HCT116 (cell line): ENCODE measurements around the gene SSR1. TPM values are rescaled to one million over a fixed set of nuclear protein-coding genes. Genes with fewer than 3 reads are reported as not detected.
"Not testable (repeated sequence)": the region's sequence is repeated elsewhere in the genome, so short reads cannot be mapped to it uniquely, and the experiment has no call there.

Experiments
- ATAC-seq: fragments of 200-7000 bp; cut with Tn5 transposase; 2 replicates; pipeline ENCODE4 v1.9.1; 2020; ENCODE audit warnings: mild to moderate bottlenecking, moderate library complexity
- BruUV-seq: library from RNA; stranded (reverse); fragments of 400-500 nt; replicated peaks from 2 replicates; lab custom pipeline; 2021; lab: Mats Ljungman, UMichigan
- CTCF ChIA-PET: fragments of 300-600 bp; sonication (Branson Sonifier 250); formaldehyde crosslinking; loops from one replicate; lab custom pipeline; 2021; ENCODE audit warnings: antibody characterized with exemption; lab: Charles Lee
- POLR2A ChIA-PET: fragments of 300-600, 350-600 bp; sonication (Branson Sonifier 250); formaldehyde crosslinking; loops from one replicate; lab custom pipeline; 2021; ENCODE audit warnings: antibody characterized with exemption; lab: Charles Lee
- RAD21 ChIA-PET, 2 experiments: fragments of 300-600 bp; sonication (Branson Sonifier 250); formaldehyde crosslinking; loops; one replicate each; lab custom pipeline; 2023; ENCODE audit warnings: low total read pairs in 2 of 2; ENCODE audit not compliant: uncharacterized antibody in 2 of 2, unreplicated experiment in 2 of 2, low non-redundant PET in 1 of 2; lab: Charles Lee
- DNase-seq: peaks from one replicate; pipeline ENCODE4 v3.0.0-alpha.2; 2010; ENCODE audit warnings: low read depth, low spot score
- H2AFZ ChIP-seq: fragments of 200-600 bp; shearing (Covaris generic), sonication (generic); 2 replicates; pipeline ENCODE4 v1.6.1; 2017; ENCODE audit warnings: low read depth, mixed run types, mixed read lengths, antibody characterized with exemption, low read length; ENCODE audit not compliant: poor library complexity, severe bottlenecking
- H3K27ac ChIP-seq: 2 replicates; pipeline ENCODE4 v1.5.1; 2012; ENCODE audit warnings: low read depth, low read length
- H3K27me3 ChIP-seq: fragments of 200-600 bp; sonication (generic); 2 replicates; pipeline ENCODE4 v1.6.1; 2016; ENCODE audit warnings: mixed run types, low read length, mixed read lengths; ENCODE audit not compliant: insufficient read depth
- H3K36me3 ChIP-seq, 2 experiments: fragments of 200-500 bp in 1 of 2; fragments of 200-600 bp in 1 of 2; sonication (Bioruptor generic) in 1 of 2; sonication (generic) in 1 of 2; 2 replicates each; pipeline versions ENCODE4 v1.5.1 to v1.6.1; 2014 to 2016; ENCODE audit warnings: low read length in 2 of 2, inconsistent platforms in 1 of 2, mixed read lengths in 1 of 2, mixed run types in 1 of 2; ENCODE audit not compliant: insufficient read depth in 2 of 2, control insufficient read depth in 1 of 2
- H3K4me1 ChIP-seq, 2 experiments: fragments of 200-600 bp in 1 of 2; sonication (generic) in 1 of 2; 2 replicates each; pipeline versions ENCODE4 v1.5.1 to v1.6.1; 2012 to 2017; ENCODE audit warnings: low read length in 2 of 2, inconsistent platforms in 1 of 2, mild to moderate bottlenecking in 1 of 2, mixed read lengths in 1 of 2, mixed run types in 1 of 2, moderate library complexity in 1 of 2; ENCODE audit not compliant: insufficient read depth in 2 of 2, control insufficient read depth in 1 of 2
- H3K4me2 ChIP-seq: fragments of 200-600 bp; sonication (generic); 2 replicates; pipeline ENCODE4 v1.6.1; 2017; ENCODE audit warnings: mixed run types, low read length, mixed read lengths
- H3K4me3 ChIP-seq, 2 experiments: fragments of 200-600 bp in 1 of 2; sonication (generic) in 1 of 2; replicated peaks in 1 of 2; 2 replicates each; pipeline ENCODE4 v1.5.1; 2011 to 2016; ENCODE audit warnings: low read length in 2 of 2, control low read depth in 1 of 2, low read depth in 1 of 2, mild to moderate bottlenecking in 1 of 2, mixed read lengths in 1 of 2, mixed run types in 1 of 2
- H3K79me2 ChIP-seq: fragments of 200-600 bp; sonication (generic); 2 replicates; pipeline ENCODE4 v1.6.1; 2017; ENCODE audit warnings: mild to moderate bottlenecking, mixed run types, low read length, moderate library complexity, mixed read lengths; ENCODE audit not compliant: insufficient read depth
- H3K9ac ChIP-seq: fragments of 200-600 bp; sonication (generic); 2 replicates; pipeline ENCODE4 v1.6.1; 2016; ENCODE audit warnings: low read length, mixed read lengths
- H3K9me2 ChIP-seq: fragments of 200-600 bp; sonication (generic), shearing (Covaris generic); 2 replicates; pipeline ENCODE4 v1.6.1; 2017; ENCODE audit warnings: mixed run types, mild to moderate bottlenecking, moderate library complexity; ENCODE audit not compliant: insufficient read depth
- H3K9me3 ChIP-seq, 2 experiments: fragments of 200-500 bp in 1 of 2; fragments of 200-600 bp in 1 of 2; sonication (Bioruptor generic) in 1 of 2; sonication (generic) in 1 of 2; 2 replicates each; pipeline ENCODE4 v1.6.1; 2014 to 2017; ENCODE audit warnings: low read length in 2 of 2, mixed read lengths in 2 of 2, inconsistent platforms in 1 of 2, low read depth in 1 of 2, mild to moderate bottlenecking in 1 of 2, mixed run types in 1 of 2, moderate library complexity in 1 of 2; ENCODE audit not compliant: control insufficient read depth in 1 of 2, insufficient read depth in 1 of 2
- H4K20me1 ChIP-seq: fragments of 200-600 bp; sonication (generic), shearing (Covaris generic); 2 replicates; pipeline ENCODE4 v1.6.1; 2017; ENCODE audit warnings: mixed run types, mild to moderate bottlenecking, moderate library complexity; ENCODE audit not compliant: insufficient read depth
- ATF3 ChIP-seq: IDR thresholded peaks from 2 replicates; pipeline ENCODE4 v1.6.1; 2012
- CBX3 ChIP-seq: IDR thresholded peaks from 2 replicates; pipeline ENCODE4 v1.6.1; 2012; ENCODE audit warnings: low read depth
- CEBPB ChIP-seq: IDR thresholded peaks from 2 replicates; pipeline ENCODE4 v1.6.1; 2012; ENCODE audit warnings: low read depth
- ELF1 ChIP-seq: IDR thresholded peaks from 2 replicates; pipeline ENCODE4 v1.6.1; 2012; ENCODE audit warnings: low read depth, borderline replicate concordance
- EZH2phosphoT487 ChIP-seq: fragments of 200-600 bp; IDR thresholded peaks from 2 replicates; pipeline ENCODE4 v1.6.1; 2018; ENCODE audit warnings: antibody characterized with exemption, borderline replicate concordance
- FOSL1 ChIP-seq: IDR thresholded peaks from 2 replicates; pipeline ENCODE4 v1.6.1; 2012; ENCODE audit warnings: low read depth
- JUND ChIP-seq: IDR thresholded peaks from 2 replicates; pipeline ENCODE4 v1.6.1; 2012
- RAD21 ChIP-seq: IDR thresholded peaks from 2 replicates; pipeline ENCODE4 v1.6.1; 2012; ENCODE audit warnings: low read depth, mild to moderate bottlenecking
- SIN3A ChIP-seq: IDR thresholded peaks from 2 replicates; pipeline ENCODE4 v1.6.1; 2012; ENCODE audit warnings: low read depth
- SRF ChIP-seq: IDR thresholded peaks from 2 replicates; pipeline ENCODE4 v1.6.1; 2012; ENCODE audit warnings: low read depth
- intact Hi-C: fragments of 100-400 bp; cut with micrococcal nuclease; formaldehyde crosslinking; loops from 2 replicates; pipeline ENCODE4 v1.10.0; 2022
- total RNA-seq: library from RNA; stranded (reverse); gene quantifications from one replicate; pipeline ENCODE4 v1.2.1, GENCODE V29; 2021; ENCODE audit not compliant: unreplicated experiment

Gene SSR1
- total RNA-seq, 1 experiment from 2014 or later, result 127 TPM

GRCh38 chr6:7324520-7324919 lies 11.5 kb upstream of the SSR1 start (continued):
- no peak for TF ChIP-seq ATF3
- TF ChIP-seq SIN3A, result no peak
- TF ChIP-seq FOSL1, result no peak
- no peak for TF ChIP-seq RAD21
- no peak for TF ChIP-seq SRF
- no peak for TF ChIP-seq EZH2phosphoT487
- TF ChIP-seq, all 23 proteins: peak for 0

GRCh38 chr6:7323074-7323473 lies 10.1 kb upstream of the SSR1 start:
- H3K79me2 ChIP-seq, result no peaks in the 10 kb centered on the region

GRCh38 chr6:7321866-7322265 lies 8.9 kb upstream of the SSR1 start:
- H3K9ac ChIP-seq, H3K79me2 ChIP-seq, H3K4me3 ChIP-seq, CTCF ChIA-PET, BruUV-seq, RAD21 ChIA-PET, H3K27me3 ChIP-seq, H2AFZ ChIP-seq, POLR2A ChIA-PET, H3K36me3 ChIP-seq, H3K27ac ChIP-seq, H4K20me1 ChIP-seq, ATAC-seq, H3K4me2 ChIP-seq, H3K9me3 ChIP-seq, H3K9me2 ChIP-seq, DNase-seq, intact Hi-C loops, H3K4me1 ChIP-seq: not testable (repeated sequence)

More at GRCh38 chr6:7323074-7323473, 10.1 kb upstream of the SSR1 start:
- Histone ChIP-seq H3K9me2 (no peaks in the 10 kb centered on the region), H3K4me3 (no peak overlapping the region), H3K36me3 (no peaks in the 10 kb centered on the region), H2AFZ (no peak overlapping the region), H3K9me3 (no peaks in the 10 kb centered on the region), H3K4me1 (no peaks in the 10 kb centered on the region), H3K4me2 (no peak overlapping the region), H3K27ac (no peak overlapping the region), H4K20me1 (no peaks in the 10 kb centered on the region), H3K9ac (no peak overlapping the region), H3K27me3 (no peaks in the 10 kb centered on the region)
- no TSS peak for BruUV-seq
- ChIA-PET CTCF (no interaction called here), RAD21 (no interaction called here), POLR2A (no interaction called here)
- intact Hi-C loops, result no loop called here
- ATAC-seq (no peak), DNase-seq (no peak)
- TF ChIP-seq ELF1 (no peak), JUND (no peak), CEBPB (no peak), EZH2phosphoT487 (no peak), CBX3 (no peak)

GRCh38 chr6:7319406-7319805 lies 6.4 kb upstream of the SSR1 start:
- BruUV-seq, DNase-seq, H3K4me2 ChIP-seq, H3K27ac ChIP-seq, H4K20me1 ChIP-seq, ATAC-seq, H2AFZ ChIP-seq, POLR2A ChIA-PET, H3K4me3 ChIP-seq, H3K4me1 ChIP-seq, H3K9me3 ChIP-seq, H3K9ac ChIP-seq, H3K27me3 ChIP-seq, intact Hi-C loops, H3K79me2 ChIP-seq, H3K36me3 ChIP-seq, H3K9me2 ChIP-seq, CTCF ChIA-PET: not testable (repeated sequence)
- RAD21 ChIA-PET, result interaction anchor here in 1 of 2 experiments (0.7 kb wide), 1 partner anchor 546 kb away, joined by 4 read pairs; no protein-coding TSS in a partner anchor
